NCI-H226 (cell line): ENCODE data around the gene PIGO.

Experiments
- DNase-seq: peaks from one replicate; pipeline ENCODE4 v3.0.0-alpha.2; 2015

The PIGO gene

GRCh38 chr9:35105571-35106342 is 9.4 kb upstream of the PIGO start:
- no peak for DNase-seq

GRCh38 chr9:35105126-35105525 is 8.7 kb upstream of the PIGO start:
- DNase-seq, result no peak

DNA sequence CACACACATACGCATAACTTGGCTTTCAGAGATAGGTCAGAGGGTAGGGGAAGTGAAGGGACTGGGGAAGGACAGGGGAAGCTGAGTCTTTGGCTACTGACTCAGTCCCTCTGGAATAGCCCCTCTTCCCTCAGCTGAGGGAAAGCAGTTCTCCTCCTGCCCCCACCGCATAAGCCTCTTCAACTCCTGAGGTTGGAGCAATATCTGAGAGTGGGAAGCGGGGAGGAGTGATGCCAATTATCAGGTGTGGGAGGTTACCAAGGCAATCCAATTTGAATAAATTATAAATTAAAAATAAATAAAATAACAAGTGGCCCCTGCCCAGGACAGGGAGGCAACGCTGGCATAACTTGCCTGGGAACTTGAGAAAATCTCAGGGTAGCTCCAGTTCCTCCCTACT is 8.2 kb upstream of the PIGO start:
- no peak for DNase-seq

DNA sequence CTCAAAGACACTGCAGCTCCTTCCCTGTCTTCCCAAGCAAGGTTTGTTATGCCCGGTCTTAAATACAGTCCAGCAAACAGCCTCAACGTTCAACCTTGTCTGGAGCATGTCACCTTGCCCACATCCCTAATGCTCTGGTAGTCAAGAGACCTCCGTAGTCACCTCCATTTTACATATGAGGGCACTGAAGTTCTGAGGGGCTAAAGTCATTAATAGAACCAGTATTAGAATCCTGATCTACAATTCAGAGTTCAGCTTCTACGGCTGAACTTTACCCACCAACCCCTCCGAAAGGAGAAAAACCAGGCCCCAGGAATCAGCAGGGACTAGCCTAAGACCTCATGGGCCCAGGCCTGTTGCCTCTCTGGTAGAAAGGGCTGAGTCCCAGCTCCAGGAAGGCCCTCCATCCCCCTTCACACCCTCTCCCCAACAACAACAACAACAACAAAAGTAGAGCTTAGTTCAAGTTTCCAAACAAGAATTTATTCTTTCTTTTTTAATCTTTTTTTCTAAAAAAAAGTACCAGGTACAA is 7.3 kb upstream of the PIGO start:
- no peak for DNase-seq

- DNase-seq, result peak; percentile 83
Measured at GRCh38 chr9:35102769-35103659, 6.6 kb upstream of the PIGO start, which contains the start of gene STOML2. Gene STOML2, minus strand, starts transcription at chr9:35103131. Its CDS starts 37 bp downstream, at chr9:35103094.

DNA sequence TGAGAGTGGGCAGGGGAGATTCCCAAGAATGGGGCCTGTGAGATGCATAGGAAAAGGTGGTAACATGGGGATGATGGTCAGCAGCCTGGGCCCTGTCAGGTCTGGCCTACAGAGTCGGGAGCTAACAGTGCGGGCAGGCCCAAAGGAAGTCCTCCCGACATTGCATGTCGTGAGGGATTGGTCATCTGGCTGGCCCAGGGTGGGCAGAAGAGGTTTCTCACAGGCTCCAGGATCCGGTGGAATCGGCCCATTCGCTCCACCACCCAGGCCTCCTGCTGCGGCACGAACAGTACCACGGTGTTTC is 6.0 kb upstream of the PIGO start:
- no peak for DNase-seq

DNA sequence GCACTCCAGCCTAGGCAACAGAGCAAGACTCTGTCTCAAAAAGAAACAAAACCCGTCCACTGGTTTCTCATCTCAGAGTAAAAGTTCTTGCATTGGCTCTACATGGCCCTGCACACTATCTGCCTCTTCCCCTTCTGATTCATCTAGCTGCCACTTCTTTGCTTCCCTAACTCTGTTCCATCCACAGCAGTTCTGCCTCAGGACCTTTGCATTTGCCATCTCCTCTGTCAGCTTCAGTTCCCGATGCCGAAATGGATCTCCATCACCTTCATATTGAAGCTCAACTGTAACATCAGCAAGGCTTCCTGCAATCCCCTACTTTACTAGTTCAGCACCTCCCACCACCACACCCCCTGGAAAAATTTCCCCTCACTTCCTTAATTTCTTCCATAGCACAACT is 1.2 kb upstream of the PIGO start:
- no peak for DNase-seq

DNA sequence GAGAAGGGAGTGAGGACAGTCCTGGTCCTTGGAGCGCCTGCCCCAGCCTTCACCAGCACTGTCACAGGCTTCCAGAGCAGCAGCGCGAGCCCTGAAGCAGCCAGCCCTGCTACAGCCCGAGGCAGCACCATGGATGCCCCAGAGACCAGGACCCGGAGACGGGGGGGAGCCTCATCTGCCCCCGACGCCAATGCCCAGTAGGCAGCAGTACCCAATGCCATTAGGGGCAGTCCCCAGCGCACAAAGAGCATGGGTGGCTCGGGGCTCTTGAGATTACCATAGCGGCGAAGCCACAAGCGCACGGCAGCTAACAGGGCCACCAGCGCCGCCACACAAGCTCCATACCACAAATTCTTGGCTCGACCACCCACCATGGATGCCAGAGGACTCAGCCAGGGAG is 4.9 kb downstream of the PIGO start:
- DNase-seq, result no peak

GRCh38 chr9:35089434-35089833 is 7.0 kb downstream of the PIGO start:
- DNase-seq, result no peak

DNA sequence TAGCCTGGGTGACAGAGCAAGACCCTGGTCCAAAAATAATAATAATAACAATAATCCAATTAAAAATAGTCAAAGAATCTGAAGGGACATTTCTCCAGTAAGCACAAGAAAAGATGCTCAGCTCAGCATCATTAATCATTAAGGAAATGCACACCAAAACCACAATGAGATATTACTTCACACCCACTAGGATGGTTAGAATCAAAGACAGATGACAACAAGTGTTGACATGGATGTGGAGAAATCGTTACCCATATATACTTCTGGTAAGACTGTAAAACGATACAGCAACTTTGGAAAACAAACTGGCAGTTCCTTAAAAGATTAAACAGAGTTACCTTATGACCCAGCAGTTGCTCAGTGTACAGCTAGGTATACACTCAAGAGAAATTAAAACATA is 11.3 kb downstream of the PIGO start:
- DNase-seq, result no peak

DNA sequence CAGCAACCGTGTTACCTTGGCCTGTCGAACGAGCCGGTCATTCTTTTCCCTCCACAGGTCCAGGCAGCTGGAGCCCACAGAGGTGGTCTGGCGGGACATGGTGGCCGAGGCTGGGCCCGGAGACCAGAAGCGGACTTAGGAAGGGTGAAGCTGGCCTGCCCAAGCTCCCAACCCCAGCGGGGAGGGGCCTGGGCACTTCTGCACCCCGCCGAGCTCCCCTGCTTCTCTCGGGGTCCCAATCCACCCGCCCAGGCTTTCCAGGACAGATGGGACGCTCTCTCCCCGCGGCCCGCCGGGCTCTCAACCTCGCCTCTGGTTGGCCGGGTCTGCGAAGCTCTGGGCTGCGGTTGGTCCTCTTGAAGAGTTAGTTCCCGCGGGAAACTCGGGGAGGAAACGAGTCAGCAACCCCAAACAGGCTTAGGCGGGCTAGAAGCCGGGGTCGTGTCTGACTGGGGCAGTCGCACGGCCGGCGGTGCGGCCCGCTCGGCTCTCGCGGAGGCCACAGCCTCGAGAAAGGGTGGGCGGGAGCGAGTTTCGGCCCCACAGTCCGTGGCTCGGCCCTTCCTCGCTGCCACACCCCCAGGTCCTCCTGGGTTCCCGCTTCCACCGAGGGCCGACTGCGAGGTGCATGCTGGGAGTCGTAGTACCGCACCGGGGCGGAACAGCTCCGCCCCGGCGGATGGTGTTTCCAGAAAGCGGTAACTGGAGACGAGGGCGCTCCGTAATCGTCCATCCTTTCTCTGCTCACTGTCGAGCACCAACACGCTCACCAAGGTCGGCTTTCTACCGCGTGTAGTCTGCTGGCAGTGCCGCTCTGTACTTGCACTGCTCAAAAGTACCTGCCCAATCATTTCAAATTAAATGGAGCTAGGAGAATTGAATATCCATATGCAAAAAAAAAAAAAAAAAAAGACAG is 16.7 kb downstream of the PIGO start, which contains the start of gene FANCG:
Gene FANCG, minus strand, starts transcription at position 517 of the 916 bp plus-strand sequence. Its CDS starts 418 bp downstream, at position 99.
- peak; percentile 73 for DNase-seq

DNA sequence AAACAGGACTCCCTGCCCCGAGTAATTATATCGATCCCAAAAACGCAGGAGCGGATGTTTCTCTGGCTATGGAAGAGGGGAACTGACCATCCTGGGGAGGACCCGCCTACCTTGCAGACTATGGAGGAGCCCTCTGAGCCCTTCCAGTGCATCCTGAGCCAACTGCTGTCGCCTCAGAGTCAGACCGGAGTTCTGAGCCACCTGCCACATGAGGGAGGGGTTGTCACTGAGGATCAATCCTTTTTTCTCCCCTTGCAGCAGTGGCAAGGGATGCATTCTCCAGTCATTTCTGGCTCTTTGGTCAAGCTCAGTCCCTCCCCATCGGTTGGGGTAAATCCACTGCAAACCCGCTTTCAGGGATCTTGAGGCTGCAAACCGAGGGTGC is 17.4 kb downstream of the PIGO start:
- no peak for DNase-seq

- DNase-seq, result no peak
Measured at GRCh38 chr9:35078066-35078465, 18.3 kb downstream of the PIGO start.

DNA sequence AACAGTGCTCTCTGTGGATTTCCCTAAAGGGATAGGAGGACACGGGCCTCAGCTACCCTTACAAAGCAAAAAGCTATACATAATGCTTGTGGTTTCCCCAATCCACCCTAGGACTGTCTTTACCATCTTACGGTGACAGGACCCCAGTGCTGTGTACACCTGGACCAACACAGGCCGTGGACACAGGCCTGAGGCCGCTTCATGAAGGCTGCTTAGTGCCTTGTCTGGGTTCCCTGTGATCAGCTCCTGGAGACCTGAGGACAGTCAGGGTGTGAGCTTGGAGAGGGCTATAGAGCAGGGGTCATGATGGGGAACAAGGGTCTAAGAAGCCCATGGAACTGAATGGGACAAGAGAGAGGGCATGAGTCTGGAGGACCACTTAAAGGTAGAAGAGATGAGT is 19.5 kb downstream of the PIGO start:
- no peak for DNase-seq

DNA sequence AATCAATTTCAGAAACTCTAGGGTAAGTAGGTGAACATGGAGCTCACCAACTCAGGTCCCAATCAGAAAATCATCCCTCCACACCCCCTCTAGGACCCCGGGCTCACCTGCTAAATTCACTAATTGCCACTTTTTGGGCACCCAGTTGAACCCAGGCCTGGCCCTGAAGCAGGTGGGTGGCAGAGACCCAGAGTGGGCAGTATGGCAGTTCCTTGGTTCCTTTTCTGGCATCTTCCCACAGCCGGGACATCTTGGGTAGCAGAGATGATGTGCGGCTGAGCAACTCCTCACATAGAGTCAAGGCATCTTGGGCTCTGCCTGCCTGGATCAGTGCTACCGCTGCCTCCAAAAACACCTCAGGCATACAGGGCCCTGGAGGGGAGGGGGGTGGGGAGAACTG is 21.0 kb downstream of the PIGO start:
- no peak for DNase-seq

DNA sequence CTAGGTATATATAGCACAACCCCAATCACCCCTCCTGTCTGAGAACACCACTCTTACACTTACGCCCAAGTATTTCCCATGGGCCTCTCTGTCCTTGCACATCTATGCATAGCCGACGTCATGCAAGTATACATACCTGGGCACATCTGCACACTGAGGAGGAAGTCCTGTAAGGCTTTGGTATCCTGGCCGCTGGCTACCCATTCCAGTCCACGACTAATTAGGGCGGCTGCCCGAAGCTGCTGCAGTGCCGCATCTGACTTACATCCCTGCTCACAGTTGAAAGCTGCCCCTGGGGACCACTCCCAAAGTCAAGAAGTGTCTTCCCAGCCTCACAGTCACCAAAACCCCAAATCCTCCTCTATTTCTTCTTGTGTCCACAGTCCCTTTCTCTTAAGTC is 21.6 kb downstream of the PIGO start:
- DNase-seq, result no peak

DNA sequence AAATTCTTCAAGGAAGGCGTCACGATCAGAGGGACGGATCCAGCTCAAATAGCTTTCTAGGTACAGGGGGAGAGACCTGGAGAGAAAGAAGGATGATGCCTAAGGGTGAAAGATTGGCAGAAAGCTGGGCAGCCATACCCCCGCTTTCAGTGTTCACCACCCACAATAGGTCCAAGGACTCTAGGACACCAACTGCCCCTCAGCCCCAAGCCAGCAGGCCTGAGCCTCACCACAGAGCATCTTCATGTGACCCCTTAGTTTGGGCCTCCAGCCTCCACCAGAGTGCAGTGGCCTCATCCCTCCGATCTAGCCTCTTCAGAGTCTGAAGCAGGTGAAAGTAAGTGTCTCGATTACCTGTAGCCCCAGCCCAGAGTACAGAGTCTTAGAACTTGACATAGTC is 22.2 kb downstream of the PIGO start:
- no peak for DNase-seq

GRCh38 chr9:35073279-35073612 is 23.1 kb downstream of the PIGO start:
- no peak for DNase-seq

DNA sequence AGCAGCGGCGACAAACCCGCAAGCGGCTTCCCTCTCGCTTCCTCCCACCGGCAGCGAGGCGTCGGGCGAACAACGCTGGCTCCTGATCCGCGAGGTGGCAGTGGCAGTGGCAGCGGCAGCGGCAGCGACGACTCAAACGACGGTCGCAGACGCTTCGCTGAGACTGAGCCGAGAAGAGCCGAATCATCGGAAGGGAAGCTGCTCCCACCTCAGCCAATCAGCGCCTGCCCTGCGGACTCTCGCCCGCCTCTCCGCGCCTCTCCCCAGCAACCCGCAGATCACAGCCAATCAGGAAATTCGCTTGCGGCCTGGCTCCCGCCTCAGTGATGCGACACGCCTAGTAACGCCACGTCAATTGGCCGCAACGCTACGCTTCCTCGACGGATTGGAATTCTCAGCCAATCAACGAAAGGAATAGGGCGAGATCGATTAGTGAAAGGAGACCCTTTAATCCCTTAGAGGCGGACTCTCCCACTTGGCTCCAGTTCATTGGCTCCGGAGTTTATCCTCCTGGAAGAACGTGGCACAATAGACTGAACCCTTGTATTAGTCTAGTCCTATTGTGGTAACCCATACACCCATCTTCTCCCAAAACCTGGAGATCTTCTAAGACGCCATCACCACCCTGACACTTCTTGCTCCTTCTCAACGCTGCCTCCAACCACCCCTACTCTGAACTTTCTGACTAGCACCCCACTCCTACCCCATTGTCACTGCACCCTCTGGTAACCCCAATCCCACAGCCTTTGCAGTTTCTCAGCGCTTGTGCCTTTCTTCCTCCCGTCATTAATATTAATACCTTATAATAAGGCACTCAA is 23.7 kb downstream of the PIGO start, which contains the start of gene VCP:
Gene VCP, minus strand, starts transcription at position 165 of the 818 bp plus-strand sequence. CDS start 272 bp downstream, outside the sequence.
- peak; percentile 91 for DNase-seq

DNA sequence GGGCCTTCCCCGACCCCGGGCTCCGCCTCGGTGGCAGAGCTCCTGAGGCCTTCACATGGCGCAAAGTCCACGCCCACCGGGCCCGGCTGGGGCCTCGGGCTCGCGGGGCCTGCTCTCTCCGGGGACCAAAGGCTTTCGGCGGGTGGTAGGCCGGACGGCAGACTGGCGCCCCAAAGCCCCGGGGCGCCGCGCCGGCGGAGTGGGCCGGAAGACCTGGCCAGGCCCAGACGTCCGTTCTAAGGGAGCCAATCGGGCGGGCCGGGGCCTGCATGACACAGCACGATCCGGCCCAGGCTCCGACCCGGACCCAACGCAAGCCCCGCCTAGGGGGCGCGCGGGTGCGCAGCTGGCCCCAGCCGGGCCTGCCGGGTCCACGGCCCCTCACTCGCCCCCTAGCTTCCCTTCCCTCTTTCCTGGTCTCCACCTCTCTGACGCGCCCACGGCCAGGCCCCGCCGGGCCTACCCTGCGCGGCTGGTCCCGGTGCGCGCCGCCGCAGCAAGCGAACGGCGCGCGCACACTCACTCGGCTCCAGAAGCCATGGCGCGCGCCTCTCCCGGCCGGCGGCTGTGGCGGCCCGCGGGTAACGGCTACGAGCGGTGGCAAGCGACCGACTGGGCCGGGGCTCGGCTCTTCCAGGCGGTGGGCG is 24.5 kb downstream of the PIGO start:
- DNase-seq, result peak; percentile 82
